Measurements from ENCODE around the gene KLK1.

- TF ChIP-seq CTCF (IDR thresholded peaks at IDR 0.05), result no peak
- TF ChIP-seq POLR2A (IDR thresholded peaks at IDR 0.05), result no peak
Measured at GRCh38 chr19:50821248-50821612, 2.4 kb downstream of the KLK1 start.
